ENCODE data around the gene DPP8.

DNA sequence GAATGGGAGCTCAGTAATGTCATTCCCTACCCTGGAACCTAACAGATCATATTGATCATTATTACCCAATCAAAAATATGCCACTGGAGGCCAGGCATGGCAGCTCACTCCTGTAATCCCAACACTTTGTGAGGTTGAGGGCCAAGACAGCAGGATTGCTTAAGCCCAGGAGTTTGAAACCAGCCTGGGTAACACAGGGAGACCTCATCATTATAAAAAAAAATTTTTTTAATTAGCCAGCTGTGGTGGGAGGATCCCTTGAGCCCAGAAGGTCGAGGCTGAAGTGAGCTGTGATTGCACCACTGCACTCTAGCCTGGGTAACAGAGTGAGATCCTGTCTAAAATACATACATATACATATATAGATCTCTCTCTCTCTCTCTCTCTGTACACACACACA is 104.9 kb downstream of the DPP8 start:
- TF ChIP-seq, protein P1, sequence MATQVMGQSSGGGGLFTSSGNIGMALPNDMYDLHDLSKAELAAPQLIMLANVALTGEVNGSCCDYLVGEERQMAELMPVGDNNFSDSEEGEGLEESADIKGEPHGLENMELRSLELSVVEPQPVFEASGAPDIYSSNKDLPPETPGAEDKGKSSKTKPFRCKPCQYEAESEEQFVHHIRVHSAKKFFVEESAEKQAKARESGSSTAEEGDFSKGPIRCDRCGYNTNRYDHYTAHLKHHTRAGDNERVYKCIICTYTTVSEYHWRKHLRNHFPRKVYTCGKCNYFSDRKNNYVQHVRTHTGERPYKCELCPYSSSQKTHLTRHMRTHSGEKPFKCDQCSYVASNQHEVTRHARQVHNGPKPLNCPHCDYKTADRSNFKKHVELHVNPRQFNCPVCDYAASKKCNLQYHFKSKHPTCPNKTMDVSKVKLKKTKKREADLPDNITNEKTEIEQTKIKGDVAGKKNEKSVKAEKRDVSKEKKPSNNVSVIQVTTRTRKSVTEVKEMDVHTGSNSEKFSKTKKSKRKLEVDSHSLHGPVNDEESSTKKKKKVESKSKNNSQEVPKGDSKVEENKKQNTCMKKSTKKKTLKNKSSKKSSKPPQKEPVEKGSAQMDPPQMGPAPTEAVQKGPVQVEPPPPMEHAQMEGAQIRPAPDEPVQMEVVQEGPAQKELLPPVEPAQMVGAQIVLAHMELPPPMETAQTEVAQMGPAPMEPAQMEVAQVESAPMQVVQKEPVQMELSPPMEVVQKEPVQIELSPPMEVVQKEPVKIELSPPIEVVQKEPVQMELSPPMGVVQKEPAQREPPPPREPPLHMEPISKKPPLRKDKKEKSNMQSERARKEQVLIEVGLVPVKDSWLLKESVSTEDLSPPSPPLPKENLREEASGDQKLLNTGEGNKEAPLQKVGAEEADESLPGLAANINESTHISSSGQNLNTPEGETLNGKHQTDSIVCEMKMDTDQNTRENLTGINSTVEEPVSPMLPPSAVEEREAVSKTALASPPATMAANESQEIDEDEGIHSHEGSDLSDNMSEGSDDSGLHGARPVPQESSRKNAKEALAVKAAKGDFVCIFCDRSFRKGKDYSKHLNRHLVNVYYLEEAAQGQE (IDR thresholded peaks at IDR 0.05) = no peak
- no peak for TF ChIP-seq POLR2A (IDR thresholded peaks at IDR 0.05; ENCODE audit: low read length)
- no peak for TF ChIP-seq CHD2 (IDR thresholded peaks at IDR 0.05; ENCODE audit: low read length, partially characterized antibody)
- TF ChIP-seq HDAC2 (IDR thresholded peaks at IDR 0.05) = no peak
- TF ChIP-seq POLR2AphosphoS2 (conservative IDR thresholded peaks at IDR 0.05; ENCODE audit: low read length) = no peak
- no peak for TF ChIP-seq TFCP2L1 (CRISPR knock-in tag; IDR thresholded peaks at IDR 0.05)
- TF ChIP-seq, protein P2, sequence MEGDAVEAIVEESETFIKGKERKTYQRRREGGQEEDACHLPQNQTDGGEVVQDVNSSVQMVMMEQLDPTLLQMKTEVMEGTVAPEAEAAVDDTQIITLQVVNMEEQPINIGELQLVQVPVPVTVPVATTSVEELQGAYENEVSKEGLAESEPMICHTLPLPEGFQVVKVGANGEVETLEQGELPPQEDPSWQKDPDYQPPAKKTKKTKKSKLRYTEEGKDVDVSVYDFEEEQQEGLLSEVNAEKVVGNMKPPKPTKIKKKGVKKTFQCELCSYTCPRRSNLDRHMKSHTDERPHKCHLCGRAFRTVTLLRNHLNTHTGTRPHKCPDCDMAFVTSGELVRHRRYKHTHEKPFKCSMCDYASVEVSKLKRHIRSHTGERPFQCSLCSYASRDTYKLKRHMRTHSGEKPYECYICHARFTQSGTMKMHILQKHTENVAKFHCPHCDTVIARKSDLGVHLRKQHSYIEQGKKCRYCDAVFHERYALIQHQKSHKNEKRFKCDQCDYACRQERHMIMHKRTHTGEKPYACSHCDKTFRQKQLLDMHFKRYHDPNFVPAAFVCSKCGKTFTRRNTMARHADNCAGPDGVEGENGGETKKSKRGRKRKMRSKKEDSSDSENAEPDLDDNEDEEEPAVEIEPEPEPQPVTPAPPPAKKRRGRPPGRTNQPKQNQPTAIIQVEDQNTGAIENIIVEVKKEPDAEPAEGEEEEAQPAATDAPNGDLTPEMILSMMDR (IDR thresholded peaks at IDR 0.05) = no peak
- TF ChIP-seq, protein P3, sequence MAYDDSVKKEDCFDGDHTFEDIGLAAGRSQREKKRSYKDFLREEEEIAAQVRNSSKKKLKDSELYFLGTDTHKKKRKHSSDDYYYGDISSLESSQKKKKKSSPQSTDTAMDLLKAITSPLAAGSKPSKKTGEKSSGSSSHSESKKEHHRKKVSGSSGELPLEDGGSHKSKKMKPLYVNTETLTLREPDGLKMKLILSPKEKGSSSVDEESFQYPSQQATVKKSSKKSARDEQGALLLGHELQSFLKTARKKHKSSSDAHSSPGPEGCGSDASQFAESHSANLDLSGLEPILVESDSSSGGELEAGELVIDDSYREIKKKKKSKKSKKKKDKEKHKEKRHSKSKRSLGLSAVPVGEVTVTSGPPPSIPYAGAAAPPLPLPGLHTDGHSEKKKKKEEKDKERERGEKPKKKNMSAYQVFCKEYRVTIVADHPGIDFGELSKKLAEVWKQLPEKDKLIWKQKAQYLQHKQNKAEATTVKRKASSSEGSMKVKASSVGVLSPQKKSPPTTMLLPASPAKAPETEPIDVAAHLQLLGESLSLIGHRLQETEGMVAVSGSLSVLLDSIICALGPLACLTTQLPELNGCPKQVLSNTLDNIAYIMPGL (CRISPR knock-in tag; IDR thresholded peaks at IDR 0.05; ENCODE audit: borderline replicate concordance) = no peak
- no peak for TF ChIP-seq EP300 (IDR thresholded peaks at IDR 0.05)
- no peak for TF ChIP-seq RFX5 (IDR thresholded peaks at IDR 0.05)
- TF ChIP-seq SREBF2 (IDR thresholded peaks at IDR 0.05) = no peak
- no peak for TF ChIP-seq HOXA7 (CRISPR knock-in tag; IDR thresholded peaks at IDR 0.05)
- no peak for TF ChIP-seq MYC (IDR thresholded peaks at IDR 0.05; ENCODE audit: borderline replicate concordance, low read length)
- no peak for TF ChIP-seq KDM1A (IDR thresholded peaks at IDR 0.05; ENCODE audit: low read depth)

All from A549 (cell line).